Nephron (organoid): Measurements from ENCODE around the gene HOXA4.

Source experiments
- H3K27ac Mint-ChIP-seq, 3 experiments: 2 replicates each; pipeline ENCODE4 v1.8.0; 2020; ENCODE audit warnings: mixed read lengths in 3 of 3, mild to moderate bottlenecking in 2 of 3, moderate library complexity in 1 of 3
- H3K27me3 Mint-ChIP-seq: 2 replicates; pipeline ENCODE4 v1.8.0; 2021; ENCODE audit warnings: low read depth, mild to moderate bottlenecking, moderate library complexity, mixed read lengths
- H3K36me3 Mint-ChIP-seq: 2 replicates; pipeline ENCODE4 v1.8.0; 2020; ENCODE audit warnings: low read depth, mixed read lengths
- H3K4me1 Mint-ChIP-seq: 2 replicates; pipeline ENCODE4 v1.8.0; 2020; ENCODE audit warnings: mixed read lengths
- H3K4me3 Mint-ChIP-seq, 3 experiments: 2 replicates each; pipeline ENCODE4 v1.8.0; 2020; ENCODE audit warnings: mild to moderate bottlenecking in 3 of 3, mixed read lengths in 3 of 3, moderate library complexity in 2 of 3
- H3K9me3 Mint-ChIP-seq: 2 replicates; pipeline ENCODE4 v1.8.0; 2020; ENCODE audit warnings: mixed read lengths
- CTCF ChIP-seq, 3 experiments: fragments of 200-600 bp; sonication (generic); IDR thresholded peaks; one replicate each; pipeline ENCODE4 v1.5.0; 2021; ENCODE audit warnings: antibody characterized with exemption in 3 of 3; ENCODE audit not compliant: unreplicated experiment in 3 of 3

Gene HOXA4

GRCh38 chr7:27176962-27177794, 46.6 kb upstream of the HOXA4 start:
- no peak for TF ChIP-seq CTCF (IDR thresholded peaks at IDR 0.05; ENCODE audit: unreplicated experiment in 3 of 3)

GRCh38 chr7:27176524-27176845, 45.9 kb upstream of the HOXA4 start:
- Mint-ChIP-seq H3K4me1 (peaks cover 50% of the 10 kb centered on the region), H3K36me3 (peaks cover 43% of the 10 kb centered on the region), H3K27ac (peak overlapping the region; percentile 95 to 100 (median 96)), H3K9me3 (no peaks in the 10 kb centered on the region), H3K4me3 (peak overlapping the region; percentile 83 to 93 (median 92)), H3K27me3 (peaks cover 80% of the 10 kb centered on the region)
- TF ChIP-seq CTCF (IDR thresholded peaks at IDR 0.05; ENCODE audit: unreplicated experiment in 3 of 3), result no peak

More at GRCh38 chr7:27176962-27177794, 46.6 kb upstream of the HOXA4 start:
- H3K4me3 Mint-ChIP-seq, result peak overlapping the region; percentile 83 to 93 (median 92)
- peak overlapping the region; percentile 95 to 100 (median 96) for H3K27ac Mint-ChIP-seq
- H3K36me3 Mint-ChIP-seq, result peaks cover 36% of the 10 kb centered on the region
- H3K27me3 Mint-ChIP-seq, result peaks cover 80% of the 10 kb centered on the region
- H3K4me1 Mint-ChIP-seq, result peaks cover 43% of the 10 kb centered on the region
- no peaks in the 10 kb centered on the region for H3K9me3 Mint-ChIP-seq

- Mint-ChIP-seq H3K9me3 (no peaks in the 10 kb centered on the region), H3K4me1 (peaks cover 50% of the 10 kb centered on the region), H3K4me3 (peak overlapping the region; percentile 83 to 93 (median 92)), H3K27ac (peak overlapping the region; percentile 95 to 100 (median 96)), H3K36me3 (peaks cover 49% of the 10 kb centered on the region), H3K27me3 (peaks cover 75% of the 10 kb centered on the region)
- TF ChIP-seq CTCF (IDR thresholded peaks at IDR 0.05; ENCODE audit: unreplicated experiment in 3 of 3), result no peak
These were observed 45.3 kb upstream of the HOXA4 start for GRCh38 chr7:27175626-27176523.

- H3K27me3 Mint-ChIP-seq, result peaks cover 67% of the 10 kb centered on the region
- peak overlapping the region; percentile 83 to 93 (median 92) for H3K4me3 Mint-ChIP-seq
- H3K27ac Mint-ChIP-seq, result peak overlapping the region; percentile 95 to 100 (median 96)
- H3K4me1 Mint-ChIP-seq, result peaks cover 53% of the 10 kb centered on the region
- no peak for TF ChIP-seq CTCF (IDR thresholded peaks at IDR 0.05; ENCODE audit: unreplicated experiment in 3 of 3)
- no peaks in the 10 kb centered on the region for H3K9me3 Mint-ChIP-seq
- H3K36me3 Mint-ChIP-seq, result peaks cover 57% of the 10 kb centered on the region
These were observed 44.5 kb upstream of the HOXA4 start for GRCh38 chr7:27174874-27175625.

- peaks cover 47% of the 10 kb centered on the region for H3K4me1 Mint-ChIP-seq
- peak within 1 kb of the TSS; percentile 99 to 100 (median 99) for H3K27ac Mint-ChIP-seq
- H3K27me3 Mint-ChIP-seq, result peaks cover 59% of the 10 kb centered on the region
- no peaks in the 10 kb centered on the region for H3K9me3 Mint-ChIP-seq
- peak within 1 kb of the TSS; percentile 92 to 95 (median 93) for H3K4me3 Mint-ChIP-seq
- no peak for TF ChIP-seq CTCF (IDR thresholded peaks at IDR 0.05; ENCODE audit: unreplicated experiment in 3 of 3)
- peaks cover 62% of the 10 kb centered on the region for H3K36me3 Mint-ChIP-seq
These were observed 43.7 kb upstream of the HOXA4 start, which contains the start of gene HOXA10 for GRCh38 chr7:27173956-27174873. Gene HOXA10, minus strand, starts transcription at chr7:27174320. Its CDS starts 14 bp downstream, at chr7:27174306.
